IPS-20b (cell line): ENCODE results near the gene ATXN1.

ENCODE experiments used
- H3K27ac ChIP-seq: one replicate; pipeline ENCODE4 v1.5.1; 2013; ENCODE audit warnings: low read length
- H3K27me3 ChIP-seq: 2 replicates; pipeline ENCODE4 v1.6.1; 2013; ENCODE audit warnings: mild to moderate bottlenecking, low read length, inconsistent platforms; ENCODE audit not compliant: insufficient read depth
- H3K36me3 ChIP-seq: 2 replicates; pipeline ENCODE4 v1.6.1; 2013; ENCODE audit warnings: low read depth, mild to moderate bottlenecking, inconsistent platforms, low read length, moderate library complexity; ENCODE audit not compliant: insufficient read depth
- H3K4me1 ChIP-seq: 2 replicates; pipeline ENCODE4 v1.6.1; 2013; ENCODE audit warnings: mild to moderate bottlenecking, control low read depth, inconsistent platforms, low read length, moderate library complexity; ENCODE audit not compliant: insufficient read depth
- H3K4me3 ChIP-seq: 2 replicates; pipeline ENCODE4 v1.5.1; 2013; ENCODE audit warnings: mild to moderate bottlenecking, low read length, inconsistent platforms
- H3K9ac ChIP-seq: 2 replicates; pipeline ENCODE4 v1.6.1; 2013; ENCODE audit warnings: low read depth, mild to moderate bottlenecking, inconsistent platforms, low read length, moderate library complexity
- H3K9me3 ChIP-seq: 2 replicates; pipeline ENCODE4 v1.6.1; 2013; ENCODE audit warnings: mild to moderate bottlenecking, low read depth, low read length, inconsistent platforms; ENCODE audit not compliant: insufficient read depth

The ATXN1 gene

GRCh38 chr6:16723402-16723801 lies 37.9 kb downstream of the ATXN1 start:
- Histone ChIP-seq H3K27ac (no peak overlapping the region), H3K4me1 (peaks cover 21% of the 10 kb centered on the region; the same call in 1 of the 2 replicates), H3K27me3 (no peaks in the 10 kb centered on the region), H3K9me3 (no peaks in the 10 kb centered on the region), H3K9ac (no peak overlapping the region), H3K36me3 (no peaks in the 10 kb centered on the region), H3K4me3 (no peak overlapping the region)

- Histone ChIP-seq H3K4me3 (no peak overlapping the region), H3K9ac (no peak overlapping the region), H3K27ac (no peak overlapping the region), H3K4me1 (peaks cover 21% of the 10 kb centered on the region; the same call in 1 of the 2 replicates), H3K27me3 (no peaks in the 10 kb centered on the region), H3K9me3 (no peaks in the 10 kb centered on the region), H3K36me3 (no peaks in the 10 kb centered on the region)
Measured at GRCh38 chr6:16722630-16723029, 38.6 kb downstream of the ATXN1 start.

- H3K36me3 ChIP-seq, result no peaks in the 10 kb centered on the region
- H3K9ac ChIP-seq, result no peak overlapping the region
- peaks cover 21% of the 10 kb centered on the region; the same call in 1 of the 2 replicates for H3K4me1 ChIP-seq
- no peaks in the 10 kb centered on the region for H3K9me3 ChIP-seq
- no peak overlapping the region for H3K27ac ChIP-seq
- H3K4me3 ChIP-seq, result no peak overlapping the region
- H3K27me3 ChIP-seq, result no peaks in the 10 kb centered on the region
Measured at GRCh38 chr6:16721977-16722376, 39.3 kb downstream of the ATXN1 start.

- H3K4me3 ChIP-seq, result no peak overlapping the region
- H3K36me3 ChIP-seq, result no peaks in the 10 kb centered on the region
- H3K9me3 ChIP-seq, result no peaks in the 10 kb centered on the region
- H3K27ac ChIP-seq, result no peak overlapping the region
- H3K27me3 ChIP-seq, result no peaks in the 10 kb centered on the region
- peaks cover 21% of the 10 kb centered on the region; the same call in 1 of the 2 replicates for H3K4me1 ChIP-seq
- H3K9ac ChIP-seq, result no peak overlapping the region
Measured at GRCh38 chr6:16720861-16721260, 40.4 kb downstream of the ATXN1 start.

- no peak overlapping the region for H3K4me3 ChIP-seq
- H3K9me3 ChIP-seq, result no peaks in the 10 kb centered on the region
- H3K36me3 ChIP-seq, result no peaks in the 10 kb centered on the region
- H3K4me1 ChIP-seq, result peaks cover 21% of the 10 kb centered on the region; the same call in 1 of the 2 replicates
- no peaks in the 10 kb centered on the region for H3K27me3 ChIP-seq
- no peak overlapping the region for H3K27ac ChIP-seq
- no peak overlapping the region for H3K9ac ChIP-seq
Measured at GRCh38 chr6:16719488-16719887, 41.8 kb downstream of the ATXN1 start.

GRCh38 chr6:16718356-16718755 lies 42.9 kb downstream of the ATXN1 start:
- H3K9ac ChIP-seq, result no peak overlapping the region
- no peaks in the 10 kb centered on the region for H3K27me3 ChIP-seq
- H3K36me3 ChIP-seq, result no peaks in the 10 kb centered on the region
- peaks cover 12% of the 10 kb centered on the region; the same call in 1 of the 2 replicates for H3K4me1 ChIP-seq
- H3K4me3 ChIP-seq, result no peak overlapping the region
- no peak overlapping the region for H3K27ac ChIP-seq
- H3K9me3 ChIP-seq, result no peaks in the 10 kb centered on the region

- H3K4me3 ChIP-seq, result no peak overlapping the region
- peaks cover 14% of the 10 kb centered on the region for H3K4me1 ChIP-seq
- H3K27me3 ChIP-seq, result no peaks in the 10 kb centered on the region
- H3K9ac ChIP-seq, result no peak overlapping the region
- no peaks in the 10 kb centered on the region for H3K9me3 ChIP-seq
- no peaks in the 10 kb centered on the region for H3K36me3 ChIP-seq
- H3K27ac ChIP-seq, result no peak overlapping the region
Measured at GRCh38 chr6:16717275-16717942, 43.9 kb downstream of the ATXN1 start.

- Histone ChIP-seq H3K27ac (no peak overlapping the region), H3K27me3 (no peaks in the 10 kb centered on the region), H3K9ac (no peak overlapping the region), H3K4me3 (no peak overlapping the region), H3K36me3 (no peaks in the 10 kb centered on the region), H3K4me1 (peaks cover 7% of the 10 kb centered on the region), H3K9me3 (no peaks in the 10 kb centered on the region)
Measured at GRCh38 chr6:16716321-16716858, 44.9 kb downstream of the ATXN1 start.

- H3K27me3 ChIP-seq, result no peaks in the 10 kb centered on the region
- no peaks in the 10 kb centered on the region for H3K9me3 ChIP-seq
- H3K4me3 ChIP-seq, result no peak overlapping the region
- peaks cover 7% of the 10 kb centered on the region for H3K4me1 ChIP-seq
- H3K36me3 ChIP-seq, result no peaks in the 10 kb centered on the region
- H3K27ac ChIP-seq, result no peak overlapping the region
- H3K9ac ChIP-seq, result no peak overlapping the region
Measured at GRCh38 chr6:16713597-16713996, 47.7 kb downstream of the ATXN1 start.

GRCh38 chr6:16712931-16713484 lies 48.3 kb downstream of the ATXN1 start:
- Histone ChIP-seq H3K4me1 (peaks cover 7% of the 10 kb centered on the region), H3K36me3 (no peaks in the 10 kb centered on the region), H3K4me3 (no peak overlapping the region), H3K9ac (no peak overlapping the region), H3K27ac (no peak overlapping the region), H3K9me3 (no peaks in the 10 kb centered on the region), H3K27me3 (no peaks in the 10 kb centered on the region)

GRCh38 chr6:16712255-16712930 lies 48.9 kb downstream of the ATXN1 start:
- no peak overlapping the region for H3K9ac ChIP-seq
- no peak overlapping the region for H3K4me3 ChIP-seq
- no peaks in the 10 kb centered on the region for H3K9me3 ChIP-seq
- peaks cover 7% of the 10 kb centered on the region for H3K4me1 ChIP-seq
- H3K36me3 ChIP-seq, result no peaks in the 10 kb centered on the region
- H3K27ac ChIP-seq, result no peak overlapping the region
- H3K27me3 ChIP-seq, result no peaks in the 10 kb centered on the region
